ENCODE measurements around the gene FHOD1.

The FHOD1 gene

DNA sequence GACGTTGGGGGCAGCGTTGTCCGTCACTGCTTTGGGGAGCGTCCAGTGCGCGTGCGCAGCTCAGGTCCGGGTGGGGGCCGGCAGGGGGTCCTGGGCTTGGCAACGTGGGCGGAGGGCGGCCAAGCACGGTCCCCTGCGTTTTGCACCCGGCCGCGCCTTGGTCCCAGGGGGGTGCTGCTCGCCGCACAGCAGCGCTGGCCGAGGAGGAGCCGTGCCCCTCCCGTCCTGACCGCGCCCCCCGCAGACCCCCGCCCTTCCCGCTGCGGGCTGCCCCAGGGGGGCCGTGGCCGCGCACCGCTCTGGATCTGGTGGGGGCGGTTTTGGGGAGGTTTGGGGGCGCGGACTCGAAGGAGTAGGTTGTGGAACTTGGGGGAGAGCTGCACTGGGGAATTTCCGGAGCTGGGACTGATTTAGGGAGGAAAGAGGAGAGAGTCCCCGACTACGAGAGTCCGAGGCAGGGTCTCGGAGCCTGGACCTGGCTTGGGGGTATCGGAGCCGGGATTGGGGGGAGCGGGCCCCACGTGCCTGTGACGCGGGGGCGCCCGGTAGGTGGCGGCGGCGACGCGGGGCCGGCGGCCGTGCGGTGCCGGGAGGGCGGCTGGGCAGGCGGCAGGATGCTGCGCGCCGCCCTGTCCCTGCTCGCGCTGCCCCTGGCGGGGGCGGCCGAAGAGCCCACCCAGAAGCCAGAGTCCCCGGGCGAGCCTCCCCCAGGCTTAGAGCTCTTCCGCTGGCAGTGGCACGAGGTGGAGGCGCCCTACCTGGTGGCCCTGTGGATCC lies 1.3 kb upstream of the FHOD1 start, which contains the start of gene SLC9A5:
TSS of gene SLC9A5 (plus strand) at position 579 of the 777 bp plus-strand sequence. CDS start at position 615, 36 bp downstream.
- DNase-seq, result peak; percentile 34

DNA sequence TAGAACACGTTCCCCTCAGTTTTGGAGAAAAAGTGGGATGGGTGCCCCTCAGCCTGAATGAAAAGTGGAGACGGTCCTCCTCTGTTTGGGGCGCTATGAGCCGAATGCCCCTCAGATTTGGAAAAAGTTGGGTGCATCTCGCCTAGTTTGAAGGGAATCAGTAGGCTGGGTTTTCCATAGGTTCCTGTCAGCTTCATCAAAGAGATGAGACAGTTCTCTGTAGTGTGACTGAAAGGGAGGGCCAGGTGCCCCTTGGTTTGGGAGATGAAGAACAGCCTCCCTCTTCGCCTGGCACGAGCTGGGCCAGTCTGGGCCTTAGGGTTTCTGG lies 756 bp upstream of the FHOD1 start:
- no peak for DNase-seq

DNA sequence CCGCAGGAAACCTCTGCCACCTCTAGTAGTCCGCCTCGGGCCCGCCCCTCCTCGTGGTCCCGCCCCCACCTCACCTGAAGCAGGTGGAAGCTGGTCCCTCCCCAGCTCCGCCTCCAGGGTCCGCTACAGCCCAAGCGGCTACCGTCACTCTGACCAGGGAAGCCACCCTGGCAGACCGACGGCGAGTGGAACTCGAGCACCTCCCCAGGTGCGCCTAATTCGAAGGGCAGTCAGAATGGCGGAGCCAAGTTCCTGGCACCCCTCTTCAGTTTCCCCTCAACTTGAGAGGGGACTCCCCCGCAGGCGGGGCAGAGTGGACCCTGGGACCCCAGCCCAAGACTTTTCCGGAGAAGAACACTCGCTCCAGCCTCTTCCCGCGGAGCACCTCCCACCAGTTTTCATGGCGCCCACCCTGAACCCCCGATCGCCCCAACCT lies 507 bp downstream of the FHOD1 start:
- DNase-seq, result no peak

DNA sequence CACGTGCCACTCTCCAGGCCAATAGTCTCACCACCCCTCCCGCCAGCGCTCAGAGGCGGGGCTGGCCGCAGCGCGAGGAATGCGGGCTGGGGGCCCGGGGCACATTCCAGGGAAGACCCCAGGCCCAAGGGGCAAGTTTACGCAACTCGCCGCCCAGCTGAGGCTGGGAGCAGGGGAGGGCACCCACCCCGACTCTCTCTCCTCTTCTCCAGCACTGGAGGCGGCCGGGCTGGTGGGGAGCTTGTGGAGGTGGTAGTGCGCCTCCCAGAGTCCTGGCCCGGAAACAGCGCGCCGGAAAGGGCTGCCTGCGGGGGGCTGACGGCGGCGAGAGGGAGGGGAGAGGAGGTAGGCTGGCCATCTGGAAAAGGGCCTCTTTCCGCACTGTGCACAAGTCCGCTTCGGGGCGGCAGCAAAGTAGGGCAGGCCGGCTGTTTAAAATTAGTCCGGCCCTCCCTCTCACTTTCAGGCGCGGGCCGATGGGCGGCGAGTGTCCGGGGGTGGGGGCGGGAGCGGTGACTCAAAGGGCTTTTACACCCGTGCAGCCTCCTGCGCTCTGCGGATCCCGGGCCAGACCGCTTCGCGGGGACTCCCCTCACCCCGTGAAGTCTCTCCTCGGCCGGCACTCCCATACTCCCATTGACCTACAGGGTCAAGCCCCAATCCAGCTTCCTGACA lies 1.1 kb downstream of the FHOD1 start:
- DNase-seq, result peak; percentile 62

DNA sequence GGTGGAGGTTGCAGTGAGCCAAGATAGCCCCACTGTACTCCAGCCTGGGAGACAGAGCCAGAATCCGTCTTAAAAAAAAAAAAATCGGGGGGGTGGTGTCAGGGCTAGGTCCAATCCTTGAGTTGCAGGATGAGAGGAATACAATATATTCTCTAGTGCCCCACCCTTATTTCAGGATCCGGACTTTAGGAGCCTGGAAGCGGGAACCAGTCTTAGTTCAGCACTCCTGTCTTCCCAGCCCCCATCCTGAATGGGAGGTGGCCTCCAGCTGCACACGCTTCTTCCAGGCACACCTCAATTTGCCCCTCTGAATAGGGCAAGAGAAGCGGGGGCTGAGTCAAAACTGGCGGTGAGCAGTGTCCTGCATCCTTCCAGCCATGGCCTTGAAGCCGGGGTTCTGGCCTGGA lies 1.6 kb downstream of the FHOD1 start:
- DNase-seq, result peak; percentile 26

DNA sequence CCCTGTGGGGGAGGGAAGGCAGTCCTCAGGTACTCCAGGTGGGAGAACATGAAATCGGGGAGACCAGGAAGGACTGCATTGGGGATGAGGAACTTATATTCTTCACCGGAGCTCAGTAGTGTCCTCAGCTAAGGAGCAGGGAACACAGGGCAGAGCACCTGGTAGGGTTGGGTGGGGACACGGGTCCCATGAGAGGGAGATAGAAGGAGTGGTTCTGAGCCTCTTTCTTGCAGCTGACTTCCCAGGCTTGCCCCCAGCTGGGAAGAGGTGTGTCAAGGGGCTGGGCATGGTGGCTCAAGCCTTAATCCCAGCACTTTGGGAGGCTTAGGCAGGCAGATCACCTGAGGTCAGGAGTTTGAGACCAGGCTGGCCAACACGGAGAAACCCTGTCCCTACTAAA lies 2.1 kb downstream of the FHOD1 start:
- DNase-seq, result no peak

DNA sequence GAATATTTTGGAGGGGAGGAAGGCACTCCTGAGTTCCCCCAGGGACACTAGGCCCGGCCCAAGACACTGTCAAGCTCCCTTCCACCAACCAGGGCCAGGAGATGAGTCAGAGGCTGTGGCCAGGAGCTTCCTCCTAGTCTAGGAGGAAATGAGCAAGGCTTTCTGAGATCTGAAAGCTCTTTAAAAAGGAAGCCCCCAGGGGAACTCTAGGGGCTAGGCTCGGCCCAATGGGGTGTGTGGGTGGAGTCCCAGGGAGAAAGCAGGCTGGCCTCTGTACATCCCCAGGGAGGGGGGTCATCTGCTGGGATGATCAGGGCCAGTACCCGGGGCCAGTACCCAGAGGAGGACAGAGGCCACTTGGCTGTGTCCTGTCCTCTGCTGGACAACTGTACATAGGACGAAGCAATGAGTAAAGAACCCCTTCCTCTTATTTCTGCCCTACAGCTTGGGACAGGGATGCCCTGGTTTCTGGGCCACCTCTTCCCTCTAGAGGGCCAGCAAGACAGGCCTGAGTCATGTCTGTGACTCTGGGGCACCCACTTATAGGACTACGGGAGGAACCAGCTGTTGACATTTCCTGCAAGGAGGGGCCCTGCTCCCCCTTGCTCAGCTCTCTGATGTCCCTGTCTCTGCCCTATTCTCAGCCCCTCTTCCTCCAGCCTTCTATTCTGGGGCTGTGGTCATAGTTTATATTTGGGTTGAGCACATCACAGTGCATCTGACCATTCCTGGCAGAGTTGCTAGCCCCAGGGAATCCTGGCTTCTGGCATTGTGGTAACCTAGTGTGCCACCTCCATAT lies 2.7 kb downstream of the FHOD1 start:
- DNase-seq, result peak; percentile 94

DNA sequence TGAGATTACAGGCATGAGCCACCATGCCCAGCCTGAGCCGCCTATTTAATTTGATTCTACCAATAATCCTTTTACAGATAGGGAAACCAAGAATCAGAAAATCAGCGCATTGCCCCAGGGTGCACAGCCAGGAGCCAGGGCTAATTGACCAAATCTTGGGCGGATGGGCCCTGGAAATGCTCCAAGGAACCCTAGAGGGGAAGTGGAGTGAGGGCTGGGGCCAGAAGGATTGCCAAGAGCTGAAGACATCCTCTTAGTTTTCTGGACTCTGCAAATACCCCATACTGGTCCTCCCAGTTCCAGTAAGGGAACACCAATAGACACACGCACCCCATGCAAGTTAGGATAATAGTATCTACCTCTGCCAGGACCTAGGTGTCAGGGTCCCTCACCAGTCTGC lies 3.8 kb downstream of the FHOD1 start:
- DNase-seq, result no peak

DNA sequence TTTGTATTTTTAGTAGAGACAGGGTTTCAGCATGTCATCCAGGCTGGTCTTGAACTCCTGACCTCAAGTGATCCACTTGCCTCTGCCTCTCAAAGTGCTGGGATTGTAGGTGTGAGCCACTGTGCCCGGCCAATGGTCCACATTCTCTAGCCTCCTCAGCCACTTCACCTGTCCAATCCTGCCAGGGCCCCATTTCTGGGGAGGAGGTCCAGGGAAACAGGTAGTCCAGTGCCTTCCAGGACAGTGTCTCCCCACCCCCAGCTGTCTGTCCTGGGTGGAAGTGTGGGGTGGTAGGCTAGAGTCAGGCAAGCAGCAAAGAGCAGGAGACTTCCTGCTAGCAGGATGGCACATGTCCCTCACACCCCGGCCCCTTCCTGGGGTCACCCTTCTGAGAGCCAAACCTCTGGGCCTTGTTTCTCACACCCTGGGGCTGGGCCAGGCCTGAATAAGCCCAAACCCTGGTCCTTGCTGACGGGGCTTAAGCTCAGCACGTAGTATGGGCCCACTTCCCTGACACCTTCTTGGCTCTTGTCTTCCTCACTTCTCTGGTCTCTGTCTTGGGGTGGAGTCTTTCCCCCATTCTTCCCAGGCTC lies 5.0 kb downstream of the FHOD1 start:
- no peak for DNase-seq

DNA sequence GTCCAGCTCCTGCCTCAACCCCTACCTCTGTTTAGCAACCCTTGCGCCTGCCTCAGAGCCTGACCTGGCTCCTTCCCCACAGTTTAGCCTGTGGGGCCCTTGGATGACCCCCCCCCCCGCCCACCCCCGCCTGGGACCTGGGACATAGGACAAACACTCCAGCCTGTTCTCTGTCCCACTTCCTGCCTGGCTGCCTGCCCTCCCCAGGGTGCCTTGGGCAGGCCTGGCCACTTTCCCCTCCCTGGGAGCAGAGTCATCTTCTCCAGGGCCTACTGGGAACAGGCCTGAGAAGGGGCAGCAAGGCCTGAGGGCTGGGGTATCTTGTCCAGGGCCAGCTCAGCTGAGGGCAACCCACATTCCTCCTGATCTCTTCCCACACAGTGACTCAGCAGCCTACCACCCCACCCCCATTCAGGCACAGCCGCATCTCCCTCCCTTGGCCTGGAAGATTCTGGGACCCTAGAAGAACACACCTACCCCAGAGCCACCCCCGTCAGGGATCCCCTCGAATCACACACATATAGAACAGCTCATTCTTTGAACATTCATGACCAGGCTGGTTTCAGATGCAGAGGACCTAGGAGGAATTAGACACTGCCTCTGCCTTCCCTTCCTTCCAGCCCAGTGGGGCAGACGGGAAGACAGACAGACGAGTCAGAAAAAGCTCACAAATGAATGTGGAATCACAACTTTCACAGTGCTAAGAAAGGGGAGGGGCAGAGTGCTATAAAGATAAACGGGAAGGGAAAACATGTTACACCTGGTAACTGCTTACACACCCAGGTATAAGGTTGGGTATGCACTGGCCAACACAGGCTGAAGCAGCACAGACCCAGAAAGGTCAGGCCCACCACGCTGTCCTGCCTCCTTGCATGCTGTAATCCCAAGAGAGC lies 6.0 kb downstream of the FHOD1 start:
- no peak for DNase-seq

DNA sequence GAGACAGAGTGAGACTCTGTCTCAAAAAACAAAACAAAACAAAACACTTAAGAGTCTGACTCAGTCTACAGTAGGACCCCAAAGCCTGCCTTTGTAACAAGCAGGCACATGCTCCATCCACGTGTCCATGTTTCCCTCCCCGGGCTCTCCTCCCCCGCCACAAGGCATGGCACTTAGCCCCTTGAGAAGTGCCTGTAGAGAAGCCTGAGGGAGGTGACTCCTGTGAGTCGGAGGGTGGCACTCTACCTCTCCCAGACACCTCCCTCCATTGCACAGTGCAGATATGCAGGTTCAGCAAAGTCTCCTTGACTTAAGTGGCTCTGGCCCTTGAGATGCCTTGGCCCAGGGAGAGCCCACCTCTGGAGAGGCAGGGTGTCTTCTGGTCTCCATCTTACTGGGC lies 6.8 kb downstream of the FHOD1 start:
- no peak for DNase-seq

DNA sequence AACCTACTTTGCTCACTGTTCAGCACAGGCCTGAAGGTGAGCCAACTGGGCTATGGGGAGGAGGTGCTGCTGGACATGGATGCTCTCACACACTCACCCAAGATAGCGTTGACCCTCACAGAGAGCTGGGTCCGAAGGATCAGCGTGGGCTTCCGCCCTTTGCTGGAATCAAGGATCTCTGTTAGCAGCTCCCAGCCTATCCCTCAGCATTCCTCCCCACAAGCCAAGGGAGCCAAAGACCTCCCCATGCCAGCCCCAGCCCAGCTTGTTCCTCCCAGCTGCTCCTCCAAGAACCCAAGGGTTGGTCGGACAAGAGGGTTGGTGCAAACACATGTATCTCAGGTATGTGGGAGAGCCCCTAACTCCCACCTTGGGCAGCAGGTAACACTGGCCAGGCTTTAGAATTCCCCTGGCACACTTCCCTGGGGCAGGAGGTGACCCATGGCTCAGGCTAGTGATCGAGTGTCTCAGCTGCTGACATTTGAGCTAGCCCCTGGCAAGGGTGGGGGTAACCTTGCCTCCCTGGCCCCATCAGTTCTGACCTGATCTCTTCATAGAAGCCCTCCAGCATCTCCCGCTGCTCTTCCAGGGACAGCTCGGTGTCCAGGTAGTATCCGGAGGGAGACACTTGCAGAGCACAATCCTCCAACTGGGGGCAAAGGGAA lies 8.3 kb downstream of the FHOD1 start:
- no peak for DNase-seq

DNA sequence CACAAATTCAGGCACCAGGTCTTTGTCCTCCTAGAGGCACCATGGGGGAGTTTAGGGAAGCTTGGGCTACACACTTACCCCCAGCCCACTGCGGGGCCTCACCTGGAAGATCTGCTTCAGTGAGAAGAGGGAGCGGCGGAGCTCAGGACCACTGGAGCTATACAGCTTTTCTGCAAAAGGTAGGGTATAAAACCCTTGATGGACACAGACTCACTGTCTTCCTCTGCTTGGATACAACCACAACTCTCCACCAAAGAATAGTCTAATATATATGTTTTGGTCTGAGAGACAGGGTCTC lies 9.1 kb downstream of the FHOD1 start:
- no peak for DNase-seq

DNA sequence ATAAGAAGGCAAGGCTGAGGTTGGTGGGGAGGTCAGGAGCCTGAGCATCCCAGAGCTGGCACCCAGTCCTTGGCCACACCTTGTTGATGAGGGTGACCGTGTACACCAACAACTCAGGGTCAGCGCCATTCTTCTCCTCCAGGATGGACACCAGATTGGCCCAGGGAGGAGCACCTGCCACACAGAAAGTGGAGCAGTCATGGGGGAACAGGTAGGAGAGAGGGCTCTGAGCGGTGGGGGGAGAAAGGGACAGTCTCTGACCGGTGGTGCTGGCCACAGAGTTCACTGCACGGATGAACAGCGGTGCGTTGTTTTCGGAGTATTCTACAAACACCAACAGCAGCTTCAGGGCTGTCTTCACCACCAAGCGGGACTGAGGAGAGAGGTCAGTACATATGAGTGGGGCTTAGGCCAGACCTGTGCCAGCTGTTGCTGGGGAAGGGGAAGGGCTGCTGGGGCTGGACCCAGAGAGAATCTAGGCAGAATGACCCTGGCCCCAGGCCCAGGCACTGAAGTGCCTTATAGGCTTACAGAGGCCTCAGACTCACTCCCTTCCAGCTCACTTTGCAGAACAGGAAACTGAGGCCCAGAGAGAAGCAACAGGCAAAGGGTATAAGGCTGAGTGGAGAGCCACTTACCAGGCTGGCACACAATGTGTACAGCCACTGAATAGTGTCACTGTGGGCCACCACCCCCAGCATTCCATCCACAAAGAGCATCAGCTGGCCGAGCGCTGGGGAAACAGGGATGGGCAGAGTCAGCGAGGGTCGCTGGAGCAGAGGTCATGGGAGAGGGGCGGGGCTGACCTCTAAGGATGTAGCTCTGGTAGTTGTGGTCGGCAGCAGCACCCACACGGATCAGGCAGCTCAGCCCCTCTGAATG lies 9.6 kb downstream of the FHOD1 start:
- DNase-seq, result no peak

DNA sequence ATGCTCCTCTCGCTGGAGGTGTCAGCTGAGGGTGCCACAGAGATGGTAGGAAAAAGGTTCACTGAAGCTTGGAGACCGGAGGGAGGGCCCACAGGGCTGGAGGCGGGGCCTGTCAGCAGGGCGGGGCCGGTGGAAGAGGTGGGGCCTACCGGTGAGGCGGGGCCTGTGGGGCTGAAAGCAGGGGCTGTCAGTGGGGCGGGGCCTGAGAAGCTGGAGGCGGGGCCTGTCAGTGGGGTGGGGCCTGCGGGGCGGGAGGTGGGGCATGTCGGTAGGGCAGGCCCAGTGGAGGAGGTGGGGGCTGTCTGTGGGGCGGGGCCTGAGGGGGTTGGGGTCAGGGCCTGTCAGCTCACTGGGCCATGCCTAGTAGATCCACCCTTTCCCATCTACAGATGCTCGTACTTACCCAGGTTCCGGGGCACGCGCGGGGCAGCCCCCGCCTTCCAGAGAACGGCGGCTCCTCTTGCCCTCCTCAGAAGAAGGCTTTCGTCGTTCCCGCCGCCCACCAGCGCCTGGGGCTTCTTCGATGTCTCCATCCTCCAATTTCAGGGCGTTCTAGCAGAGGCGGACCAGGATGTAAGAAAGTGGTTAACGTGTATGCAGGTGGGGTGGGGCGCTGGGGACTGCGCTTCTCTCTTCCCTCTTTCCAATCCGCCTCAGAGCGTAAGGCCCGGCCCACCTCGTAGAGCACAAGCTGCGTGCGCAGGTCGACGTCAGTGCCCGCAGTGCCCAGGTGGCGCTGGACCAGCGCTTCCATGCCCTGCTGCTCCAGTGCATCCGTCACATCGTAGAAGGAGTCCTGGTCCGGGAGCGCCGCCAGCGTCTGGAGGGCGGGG lies 10.5 kb downstream of the FHOD1 start:
- peak; percentile 90 for DNase-seq

DNA sequence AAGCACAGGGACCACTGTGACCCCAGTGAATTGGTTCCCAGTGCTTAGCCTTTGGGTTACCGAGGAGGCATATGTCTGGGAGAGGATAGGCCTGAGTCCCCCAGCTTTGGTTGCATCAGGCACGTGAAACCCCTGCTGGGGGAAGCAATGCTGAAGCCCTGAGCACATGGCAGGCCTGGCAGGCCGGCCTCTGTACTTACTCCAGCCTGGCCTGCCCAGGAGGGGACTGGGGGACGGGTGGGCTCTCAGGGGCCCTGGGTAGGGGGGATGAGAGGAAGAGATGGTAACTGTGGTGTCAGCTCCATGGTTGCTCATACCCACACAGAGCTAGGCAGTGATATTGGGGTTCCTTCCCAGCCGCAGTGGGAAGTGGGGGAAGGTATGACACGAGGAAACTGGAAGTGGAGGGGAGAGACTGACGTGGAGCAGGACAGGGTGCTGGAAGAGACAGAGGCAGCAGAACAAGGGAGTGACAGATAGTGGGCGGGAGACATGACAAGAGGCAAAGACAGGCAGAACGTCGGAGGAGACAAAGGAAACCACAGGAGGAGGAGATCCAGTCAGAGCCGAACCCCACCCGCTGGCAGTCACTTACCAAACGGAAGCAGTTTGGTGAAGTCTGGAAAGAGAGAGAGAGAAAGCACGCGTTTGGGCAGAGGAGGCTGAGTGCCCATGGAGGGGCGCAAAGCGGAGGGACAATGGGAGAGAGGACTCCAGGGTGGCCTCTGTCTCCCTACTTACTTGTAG lies 11.3 kb downstream of the FHOD1 start:
- peak; percentile 77 for DNase-seq

DNA sequence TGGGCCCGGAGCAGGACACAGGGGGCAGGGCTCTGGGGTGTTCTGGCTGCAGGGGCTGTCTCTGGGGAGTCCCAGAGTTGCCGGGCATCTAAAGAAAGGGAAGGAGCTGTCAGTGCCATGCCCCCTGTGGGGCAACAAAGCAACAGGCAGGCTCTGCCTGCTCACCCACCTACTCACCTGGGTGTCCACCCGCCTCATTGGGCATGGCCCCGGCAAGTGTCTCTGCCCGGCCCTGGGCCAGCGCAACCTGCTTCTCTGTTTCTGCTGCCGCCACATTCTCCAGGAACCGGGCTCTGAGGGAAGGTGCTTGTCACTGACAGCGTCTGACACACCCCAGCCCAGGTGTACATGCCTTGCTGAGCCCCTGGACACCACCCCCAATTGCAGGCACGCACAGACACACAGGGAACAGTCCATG lies 13.1 kb downstream of the FHOD1 start:
- DNase-seq, result no peak

DNA sequence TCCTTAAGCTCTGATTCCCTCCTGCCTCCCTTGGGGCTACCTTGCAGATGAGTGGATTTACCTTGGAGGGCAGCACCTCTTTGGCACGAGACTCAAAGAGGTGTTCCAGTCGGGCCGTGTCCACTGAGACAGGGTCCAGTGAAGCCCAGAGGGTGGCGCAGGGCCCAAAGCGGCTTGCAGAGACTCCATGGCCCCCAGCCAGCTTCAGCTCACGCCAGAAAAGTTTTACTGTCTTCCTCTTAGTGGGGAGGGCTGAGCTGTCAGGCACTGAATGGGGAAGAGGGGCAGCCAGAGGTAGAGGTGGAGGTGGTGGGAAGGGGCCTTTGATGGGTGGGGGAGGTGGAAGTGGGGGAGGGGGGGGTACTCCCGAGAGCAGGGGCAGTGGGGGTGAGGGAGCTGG lies 13.7 kb downstream of the FHOD1 start:
- no peak for DNase-seq

All from activated CD4-positive, alpha-beta T cell treated with anti-CD3 and anti-CD28 coated beads, Interleukin-10, Interleukin-2, amounts not matched to agents 100 ng/mL and 50 ng/mL, durations not matched to agents 16 hours and 8 hours (primary cell).